Large intestine (tissue), 1 donor: ENCODE data around the gene NAMPT. TPM values are rescaled to one million over a fixed set of nuclear protein-coding genes. Genes with fewer than 3 reads are reported as not detected.

ENCODE experiments used
- polyA plus RNA-seq: library from polyadenylated mRNA; unstranded; fragments of 120-200 nt; gene quantifications from one replicate; pipeline ENCODE4 v1.2.1, GENCODE V29; 2013

NAMPT gene
- polyA plus RNA-seq, 1 donor, result 111 TPM

Other genes with a start within 250 kb of the NAMPT start
- gene SYPL1, start 172.7 kb downstream of the NAMPT start, polyA plus RNA-seq, result 97.0 TPM